ENCODE measurements around the gene NME9. TPM values are rescaled to one million over a fixed set of nuclear protein-coding genes. Genes with fewer than 3 reads are reported as not detected.

The NME9 gene
- total and polyA plus RNA-seq, 5 donors: 0.09 to 0.35 (median 0.17) TPM; not detected in 2

DNA sequence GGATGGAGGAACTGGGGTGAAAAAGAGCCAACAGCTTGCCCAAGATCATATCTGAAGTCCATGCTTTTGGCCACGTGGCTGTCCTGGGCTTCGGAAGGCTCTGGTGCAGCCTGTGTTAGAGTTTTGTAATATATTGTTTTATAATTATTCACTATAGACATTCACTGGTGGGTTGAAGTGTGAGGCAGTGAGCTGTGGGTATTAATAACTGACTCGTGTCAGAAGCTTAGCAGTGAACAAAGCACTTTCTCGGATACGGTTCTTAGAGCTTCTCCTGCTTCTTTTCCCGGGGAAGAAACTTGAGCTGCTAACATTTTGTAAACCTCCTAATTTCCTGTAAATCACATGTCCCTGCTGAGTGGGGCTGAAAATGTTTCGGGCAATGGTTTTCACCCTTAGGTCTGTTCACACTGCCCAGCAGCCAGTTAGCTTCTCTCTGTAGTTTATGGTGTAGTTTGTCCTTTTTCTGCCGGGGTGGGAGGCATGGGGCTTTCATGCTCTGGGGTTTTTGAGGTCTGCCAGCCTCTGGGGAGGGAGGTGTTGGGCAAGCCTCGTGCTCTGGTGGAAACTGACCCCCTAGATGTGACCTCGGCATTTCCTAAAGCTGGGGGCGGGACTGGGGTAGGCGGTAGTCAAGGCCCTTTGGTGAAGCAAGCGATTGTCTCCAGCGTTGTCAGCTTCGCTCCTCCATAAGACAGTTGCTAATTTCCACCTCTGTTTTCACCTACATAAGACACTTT lies 20.4 kb upstream of the NME9 start:
- ATAC-seq: peak; percentile 4
- WGBS: 29% methylated on average over 15 of the region's 15 CpGs
- intact Hi-C loops (cut with DNase I): loop anchor here in 2 of 4 donors (5.0 kb wide), 1 partner anchor 32 kb away; no protein-coding TSS in a partner anchor
- peak overlapping the region; percentile 96 for H3K4me3 ChIP-seq (ENCODE audit: low read length)
- H3K9me3 ChIP-seq (ENCODE audit: control insufficient read depth, low read length): no peaks in the 10 kb centered on the region
- no peaks in the 10 kb centered on the region for H3K27me3 ChIP-seq (ENCODE audit: control insufficient read depth, insufficient read depth)
- peak overlapping the region; percentile 85 for H3K27ac ChIP-seq (ENCODE audit: low read length)
- no peak for DNase-seq
- H3K4me1 ChIP-seq (ENCODE audit: control insufficient read depth, insufficient read depth, low read length): peaks cover 12% of the 10 kb centered on the region

GRCh38 chr3:138348754-138349739 lies 19.4 kb upstream of the NME9 start:
- peaks cover 10% of the 10 kb centered on the region for H3K4me1 ChIP-seq (ENCODE audit: control insufficient read depth, insufficient read depth, low read length)
- no peaks in the 10 kb centered on the region for H3K9me3 ChIP-seq (ENCODE audit: control insufficient read depth, low read length)
- intact Hi-C loops (cut with DNase I): loop anchor here in 2 of 4 donors (5.0 kb wide), 1 partner anchor 33 kb away; no protein-coding TSS in a partner anchor
- DNase-seq: peak in 2 of 3 donors; percentile 56 to 73
- peak; percentile 17 to 27 for ATAC-seq
- no peaks in the 10 kb centered on the region for H3K27me3 ChIP-seq (ENCODE audit: control insufficient read depth, insufficient read depth)
- peak overlapping the region; percentile 96 for H3K4me3 ChIP-seq (ENCODE audit: low read length)
- H3K27ac ChIP-seq (ENCODE audit: low read length): peak overlapping the region; percentile 89
- 4% methylated on average over 58 of the region's 58 CpGs for WGBS

- WGBS: under 1% methylated on average over 92 of the region's 93 CpGs
- peak within 1 kb of the TSS; percentile 96 for H3K4me3 ChIP-seq (ENCODE audit: low read length)
- H3K27ac ChIP-seq (ENCODE audit: low read length): peak within 1 kb of the TSS; percentile 89
- peak; percentile 85 to 94 (median 93) for DNase-seq
- no peaks in the 10 kb centered on the region for H3K27me3 ChIP-seq (ENCODE audit: control insufficient read depth, insufficient read depth)
- peaks cover 10% of the 10 kb centered on the region for H3K4me1 ChIP-seq (ENCODE audit: control insufficient read depth, insufficient read depth, low read length)
- intact Hi-C loops (cut with DNase I): loop anchor here in 2 of 4 donors (5.0 kb wide), 1 partner anchor 34 kb away; no protein-coding TSS in a partner anchor
- no peaks in the 10 kb centered on the region for H3K9me3 ChIP-seq (ENCODE audit: control insufficient read depth, low read length)
- ATAC-seq: peak; percentile 81 to 84
Observed at GRCh38 chr3:138347960-138348753, 18.5 kb upstream of the NME9 start, which contains the start of gene MRAS. Gene MRAS (plus strand): TSS chr3:138348579. CDS start chr3:138372884, 24,305 bp downstream.

DNA sequence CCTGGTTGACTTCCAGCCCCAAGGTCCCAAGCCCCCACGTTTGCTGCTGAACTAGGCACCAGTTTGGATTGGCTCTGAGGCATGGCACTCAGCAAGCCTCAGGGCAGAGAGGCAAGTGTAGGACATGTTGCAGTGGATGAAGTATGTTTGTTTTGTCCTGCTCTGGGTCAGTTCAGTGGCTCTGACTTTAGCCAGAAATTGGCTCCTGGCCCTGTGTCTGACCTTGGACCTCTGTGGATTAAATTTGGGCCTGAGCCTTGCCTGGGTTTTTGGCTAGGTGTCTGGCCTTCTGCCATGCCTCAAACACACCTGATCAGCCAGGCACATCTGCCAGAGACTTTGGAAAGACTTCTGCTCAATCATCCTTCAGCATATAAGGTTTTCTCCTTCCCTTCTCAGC lies 15.1 kb upstream of the NME9 start:
- ATAC-seq (no peak), DNase-seq (no peak)
- no peaks in the 10 kb centered on the region for H3K9me3 ChIP-seq (ENCODE audit: control insufficient read depth, low read length)
- H3K4me3 ChIP-seq (ENCODE audit: low read length): no peak overlapping the region
- no peaks in the 10 kb centered on the region for H3K27me3 ChIP-seq (ENCODE audit: control insufficient read depth, insufficient read depth)
- intact Hi-C loops (cut with DNase I): loop anchor here in 2 of 4 donors (5.0 kb wide), 1 partner anchor 38 kb away; no protein-coding TSS in a partner anchor
- H3K27ac ChIP-seq (ENCODE audit: low read length): no peak overlapping the region
- H3K4me1 ChIP-seq (ENCODE audit: control insufficient read depth, insufficient read depth, low read length): no peaks in the 10 kb centered on the region
- WGBS: 64% methylated on average over 1 of the region's 1 CpG

DNA sequence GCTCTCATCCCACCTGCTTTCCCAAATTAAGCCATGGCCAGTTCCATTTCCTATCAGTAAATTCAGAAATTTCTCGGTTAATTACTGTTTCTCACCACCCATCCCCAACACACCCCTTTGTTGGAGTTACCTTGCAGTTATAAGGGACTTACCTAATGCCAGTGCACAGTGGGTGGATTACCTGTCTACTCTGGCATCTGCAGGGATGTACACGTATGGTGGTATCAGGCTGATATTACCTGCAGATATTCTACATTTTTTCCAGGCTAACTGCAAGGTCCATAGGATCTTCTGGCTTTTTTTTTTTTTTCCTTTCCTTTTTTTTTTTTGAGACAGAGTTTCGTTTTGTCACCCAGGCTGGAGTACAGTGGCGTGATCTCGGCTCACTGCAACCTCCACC lies 10.9 kb upstream of the NME9 start:
- DNase-seq (no peak), ATAC-seq (no peak)
- intact Hi-C loops (cut with DNase I): no loop called here
- H3K4me1 ChIP-seq (ENCODE audit: control insufficient read depth, insufficient read depth, low read length): peaks cover 3% of the 10 kb centered on the region
- no peaks in the 10 kb centered on the region for H3K27me3 ChIP-seq (ENCODE audit: control insufficient read depth, insufficient read depth)
- 79% methylated on average over 5 of the region's 5 CpGs for WGBS
- no peak overlapping the region for H3K4me3 ChIP-seq (ENCODE audit: low read length)
- no peaks in the 10 kb centered on the region for H3K9me3 ChIP-seq (ENCODE audit: control insufficient read depth, low read length)
- no peak overlapping the region for H3K27ac ChIP-seq (ENCODE audit: low read length)

DNA sequence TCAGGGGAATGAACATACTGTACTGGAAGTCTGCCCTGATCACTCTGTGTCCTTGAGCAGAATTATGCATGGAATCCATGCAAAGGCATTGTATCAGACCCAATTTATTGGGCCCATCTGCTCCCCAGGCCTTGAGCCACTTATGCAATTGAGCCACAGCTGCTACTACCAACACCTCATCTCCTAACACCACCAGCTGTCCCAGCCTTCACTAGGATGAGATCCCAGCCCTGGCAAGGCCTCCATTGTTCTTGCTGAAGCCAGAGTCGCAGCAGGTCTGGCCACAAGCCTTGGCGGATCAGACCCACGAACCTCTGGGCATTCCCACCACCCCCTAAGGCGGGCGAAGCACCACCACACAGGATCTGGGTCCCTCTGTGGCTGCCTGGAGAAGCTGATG lies 9.2 kb upstream of the NME9 start:
- WGBS: 83% methylated on average over 5 of the region's 5 CpGs
- H3K27ac ChIP-seq (ENCODE audit: low read length): no peak overlapping the region
- intact Hi-C loops (cut with DNase I): loop anchor here in 2 of 4 donors (5.0 to 10.0 kb wide), 2 partner anchors 83 to 96 kb away; partner anchors contain the start of gene ESYT3 (in 1 of the 2)

GRCh38 chr3:138338244-138338643 lies 8.6 kb upstream of the NME9 start:
- Histone ChIP-seq H3K27me3 (ENCODE audit: control insufficient read depth, insufficient read depth) (no peaks in the 10 kb centered on the region), H3K27ac (ENCODE audit: low read length) (no peak overlapping the region), H3K4me1 (ENCODE audit: control insufficient read depth, insufficient read depth, low read length) (peaks cover 3% of the 10 kb centered on the region), H3K9me3 (ENCODE audit: control insufficient read depth, low read length) (no peaks in the 10 kb centered on the region), H3K4me3 (ENCODE audit: low read length) (no peak overlapping the region)
- WGBS: 46% methylated on average over 5 of the region's 5 CpGs
- intact Hi-C loops (cut with DNase I): loop anchor here in 2 of 4 donors (5.0 to 10.0 kb wide), 2 partner anchors 84 to 97 kb away; partner anchors contain the start of gene ESYT3 (in 1 of the 2)
- DNase-seq (peak in 1 of 3 donors; percentile 43), ATAC-seq (peak in 1 of 2 donors; percentile 51)

More for the DNA sequence above, 9.2 kb upstream of the NME9 start:
- no peaks in the 10 kb centered on the region for H3K9me3 ChIP-seq (ENCODE audit: control insufficient read depth, low read length)
- H3K4me3 ChIP-seq (ENCODE audit: low read length): no peak overlapping the region
- DNase-seq (peak in 1 of 3 donors; percentile 61), ATAC-seq (peak; percentile 56 to 71)
- H3K27me3 ChIP-seq (ENCODE audit: control insufficient read depth, insufficient read depth): no peaks in the 10 kb centered on the region
- peaks cover 3% of the 10 kb centered on the region for H3K4me1 ChIP-seq (ENCODE audit: control insufficient read depth, insufficient read depth, low read length)

- H3K4me1 ChIP-seq (ENCODE audit: control insufficient read depth, insufficient read depth, low read length): peaks cover 3% of the 10 kb centered on the region
- H3K9me3 ChIP-seq (ENCODE audit: control insufficient read depth, low read length): no peaks in the 10 kb centered on the region
- no peak overlapping the region for H3K4me3 ChIP-seq (ENCODE audit: low read length)
- no peaks in the 10 kb centered on the region for H3K27me3 ChIP-seq (ENCODE audit: control insufficient read depth, insufficient read depth)
- WGBS: 87% methylated on average over 4 of the region's 4 CpGs
- no peak overlapping the region for H3K27ac ChIP-seq (ENCODE audit: low read length)
- no peak for DNase-seq
- intact Hi-C loops (cut with DNase I): loop anchor here in 2 of 4 donors (5.0 to 10.0 kb wide), 2 partner anchors 86 to 98 kb away; partner anchors contain the start of gene ESYT3 (in 1 of the 2)
- ATAC-seq: no peak
Observed at GRCh38 chr3:138336454-138336999, 6.9 kb upstream of the NME9 start.

DNA sequence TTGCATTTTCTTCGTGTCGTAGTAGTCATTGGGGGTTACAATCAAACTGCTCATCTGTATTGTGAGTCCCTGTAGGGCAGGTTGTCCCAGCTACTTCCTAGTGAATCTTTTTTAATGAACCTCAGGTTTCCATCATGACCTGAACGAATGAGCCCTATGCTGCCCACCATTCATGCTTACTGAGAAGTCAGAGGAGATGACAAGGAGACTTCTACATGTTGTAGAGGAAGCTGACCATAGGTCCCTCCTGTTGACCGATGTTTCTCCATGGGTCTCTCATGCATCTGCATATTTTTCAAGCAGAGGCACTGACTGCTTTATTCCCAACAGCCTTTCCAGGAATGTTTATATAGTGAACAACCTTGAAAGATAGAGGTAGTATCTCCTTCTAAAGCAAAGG lies 5.0 kb upstream of the NME9 start:
- H3K27me3 ChIP-seq (ENCODE audit: control insufficient read depth, insufficient read depth): no peaks in the 10 kb centered on the region
- no peak overlapping the region for H3K4me3 ChIP-seq (ENCODE audit: low read length)
- no peaks in the 10 kb centered on the region for H3K9me3 ChIP-seq (ENCODE audit: control insufficient read depth, low read length)
- peaks cover 3% of the 10 kb centered on the region for H3K4me1 ChIP-seq (ENCODE audit: control insufficient read depth, insufficient read depth, low read length)
- DNase-seq (no peak), ATAC-seq (no peak)
- H3K27ac ChIP-seq (ENCODE audit: low read length): no peak overlapping the region
- intact Hi-C loops (cut with DNase I): loop anchor here in 3 of 4 donors (5.0 to 10.0 kb wide), 3 partner anchors 78 to 100 kb away; partner anchors contain the start of gene ESYT3 (in 1 of the 3)
- 82% methylated on average over 4 of the region's 4 CpGs for WGBS
